Effector CD8-positive, alpha-beta T cell (primary cell): ENCODE measurements around the gene GMDS.

Experiments used
- DNase-seq: peaks from one replicate; lab custom pipeline; 2025; lab: John Stamatoyannopoulos, UW

The GMDS gene

DNA sequence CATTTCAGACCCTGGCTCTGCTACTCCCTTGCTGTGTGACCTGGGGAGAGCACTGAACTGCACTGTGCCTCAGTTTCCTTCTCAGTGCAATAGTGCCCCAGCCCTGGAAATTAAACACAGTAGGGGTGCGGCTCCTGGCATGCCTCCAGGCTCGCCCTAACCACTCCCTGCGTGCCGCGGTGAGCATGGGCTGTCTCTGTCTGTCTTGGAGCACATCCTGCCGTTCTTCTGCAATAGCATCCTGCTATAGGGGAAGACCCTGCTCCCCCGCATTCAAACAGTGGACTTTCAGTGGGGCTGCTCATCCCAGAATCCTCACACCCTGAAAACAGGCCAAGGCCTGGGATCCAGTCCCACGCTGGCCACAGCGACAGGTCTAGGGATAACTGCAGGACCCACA, 506.2 kb downstream of the GMDS start:
- DNase-seq: no peak

DNA sequence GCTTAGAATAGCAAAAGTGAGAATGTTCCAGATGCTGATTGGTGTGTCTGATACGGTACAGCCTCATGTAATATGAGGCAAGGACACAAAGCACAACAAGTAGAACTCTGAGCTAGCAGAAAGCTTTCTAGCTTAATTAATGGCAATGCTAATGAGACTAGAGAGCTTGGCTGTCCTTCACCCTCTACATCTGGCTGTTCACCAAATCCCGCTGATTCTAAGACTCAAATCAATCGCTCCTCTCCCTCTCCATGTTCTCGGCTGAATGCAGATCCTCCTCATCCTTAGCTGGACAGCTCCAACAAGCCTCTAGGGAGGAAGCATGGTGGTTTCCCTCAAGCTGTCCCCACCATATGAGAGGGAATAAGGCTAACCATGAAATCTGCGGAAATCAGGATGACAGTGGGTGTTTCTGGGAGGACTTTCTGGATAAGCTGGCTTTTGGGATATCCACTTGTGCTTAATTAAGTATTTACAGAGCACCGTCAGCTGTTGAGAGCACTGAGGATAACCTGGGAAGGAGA, 506.8 kb downstream of the GMDS start:
- DNase-seq: no peak

DNA sequence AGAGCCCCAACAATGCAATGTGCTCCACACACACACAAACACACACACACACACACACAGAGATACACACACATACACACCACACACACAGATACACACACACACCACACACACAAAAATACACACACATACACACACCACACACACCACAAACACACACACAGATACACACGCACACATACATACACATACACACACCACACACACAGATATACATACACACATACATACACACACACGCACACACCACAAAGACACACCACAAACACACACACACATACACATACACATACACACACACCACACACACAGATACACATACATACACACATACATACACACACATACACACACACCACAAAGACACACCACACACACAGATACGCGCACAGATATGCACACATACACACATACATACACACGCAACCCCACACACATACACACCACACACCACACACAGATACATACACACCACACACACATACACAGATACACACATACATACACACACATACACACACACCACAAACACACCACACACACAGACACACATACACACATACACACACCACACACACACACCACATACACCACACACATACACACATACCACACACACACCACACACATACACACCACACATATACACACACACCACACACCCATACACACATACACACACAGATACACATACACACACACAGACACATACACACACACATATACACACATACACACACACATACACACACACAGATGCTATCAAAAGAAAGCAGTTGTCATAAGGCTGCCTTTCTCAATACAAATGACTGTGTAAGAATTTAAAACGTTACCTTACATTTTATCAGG, 507.7 kb downstream of the GMDS start:
- no peak for DNase-seq

DNA sequence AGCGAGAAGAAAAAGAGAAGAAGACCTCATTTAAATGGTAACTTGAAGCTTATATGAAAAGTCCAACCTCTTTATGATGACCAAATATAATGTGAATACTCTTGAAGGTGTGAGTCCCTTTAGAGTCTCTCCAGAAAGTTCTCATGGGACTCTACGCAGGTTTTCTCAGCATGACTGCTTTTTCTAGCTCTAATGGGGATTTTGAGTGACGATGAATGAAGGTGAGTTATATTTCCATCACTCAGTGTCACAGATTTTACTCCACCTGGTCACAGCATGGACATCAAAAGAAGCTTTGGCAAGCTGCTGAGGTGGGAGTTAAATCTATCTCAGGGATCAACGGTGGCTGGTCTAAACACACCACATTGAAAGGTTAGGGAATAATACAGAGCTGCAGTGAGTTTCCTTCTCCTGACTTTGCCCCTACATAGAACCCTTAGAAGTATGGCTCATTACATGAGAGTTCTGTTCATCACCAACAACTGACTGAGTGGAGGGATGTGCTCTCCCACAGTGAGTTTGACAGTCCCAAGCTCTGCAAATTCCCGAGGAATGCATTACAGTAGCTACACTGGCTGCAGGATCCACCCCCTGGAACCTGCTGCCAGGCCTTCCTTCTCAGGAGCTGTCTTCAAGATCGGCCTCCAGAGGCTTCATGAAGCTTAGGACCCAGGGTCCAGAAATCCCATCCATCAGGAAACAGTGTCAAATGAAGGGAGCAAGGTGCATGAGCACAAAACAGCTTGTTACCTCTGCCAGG, 508.9 kb downstream of the GMDS start:
- DNase-seq: no peak

DNA sequence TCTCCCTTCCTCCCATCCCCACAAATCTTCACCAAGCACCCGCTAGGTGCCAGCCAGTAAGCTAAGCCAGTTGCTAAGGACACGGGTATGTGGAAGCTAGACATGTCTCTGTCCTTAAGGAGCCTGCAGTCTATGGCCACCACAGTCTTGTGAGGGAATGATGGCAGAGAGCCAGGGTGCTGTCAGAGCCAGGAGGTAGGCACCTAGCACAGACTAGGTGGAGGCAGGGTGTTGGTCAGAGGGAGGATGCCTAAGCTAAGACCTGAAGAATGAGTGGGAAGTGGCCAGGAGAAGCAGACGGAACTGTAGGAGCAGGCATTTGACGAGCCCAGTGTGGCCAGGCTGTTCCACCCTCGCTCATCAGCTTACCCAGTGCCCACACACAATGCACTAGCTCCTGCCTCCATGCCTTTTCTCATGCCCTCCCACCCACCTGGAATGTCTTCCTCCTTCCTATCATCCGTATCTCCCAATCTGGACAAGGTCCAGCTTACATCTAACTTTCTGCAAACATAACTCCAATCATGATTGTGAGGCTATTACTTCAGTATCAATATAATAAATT, 510.1 kb downstream of the GMDS start:
- no peak for DNase-seq

DNA sequence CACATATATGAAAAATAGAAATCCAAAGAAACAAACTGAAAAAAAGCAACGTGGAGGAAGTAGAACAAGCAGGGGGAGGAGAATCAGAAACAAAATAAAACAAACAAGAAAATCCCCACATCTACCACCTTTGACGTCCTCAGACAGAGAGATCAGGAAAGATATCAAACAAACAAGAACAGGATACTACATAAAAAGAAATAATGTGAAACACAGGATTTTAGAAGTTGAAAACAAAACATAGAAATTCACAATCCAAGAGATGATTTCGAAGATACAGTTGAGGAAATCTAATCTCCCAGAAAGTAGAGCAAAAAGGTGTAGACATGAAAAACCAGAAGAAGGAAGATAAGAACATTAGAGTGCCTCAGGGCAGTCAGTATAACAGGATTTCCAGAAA, 514.5 kb downstream of the GMDS start:
- no peak for DNase-seq

DNA sequence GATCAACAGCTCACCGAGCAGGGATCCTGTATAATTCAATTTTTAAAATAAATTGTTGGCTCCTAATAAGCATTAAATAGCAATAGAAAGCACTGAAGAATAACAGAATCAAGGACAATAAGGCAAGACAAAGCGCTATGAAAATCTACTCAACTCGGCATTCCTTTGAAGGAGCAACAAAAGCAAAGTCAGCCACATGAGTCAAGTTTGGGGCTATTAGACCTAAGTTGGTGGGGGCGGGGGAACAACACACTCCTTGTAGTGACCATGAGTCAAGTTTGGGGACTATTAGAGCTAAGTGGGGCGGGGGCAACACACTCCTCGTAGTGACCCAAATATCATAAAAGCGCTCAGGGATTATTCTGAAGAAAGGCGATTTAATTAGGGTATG, 515.7 kb downstream of the GMDS start:
- no peak for DNase-seq

DNA sequence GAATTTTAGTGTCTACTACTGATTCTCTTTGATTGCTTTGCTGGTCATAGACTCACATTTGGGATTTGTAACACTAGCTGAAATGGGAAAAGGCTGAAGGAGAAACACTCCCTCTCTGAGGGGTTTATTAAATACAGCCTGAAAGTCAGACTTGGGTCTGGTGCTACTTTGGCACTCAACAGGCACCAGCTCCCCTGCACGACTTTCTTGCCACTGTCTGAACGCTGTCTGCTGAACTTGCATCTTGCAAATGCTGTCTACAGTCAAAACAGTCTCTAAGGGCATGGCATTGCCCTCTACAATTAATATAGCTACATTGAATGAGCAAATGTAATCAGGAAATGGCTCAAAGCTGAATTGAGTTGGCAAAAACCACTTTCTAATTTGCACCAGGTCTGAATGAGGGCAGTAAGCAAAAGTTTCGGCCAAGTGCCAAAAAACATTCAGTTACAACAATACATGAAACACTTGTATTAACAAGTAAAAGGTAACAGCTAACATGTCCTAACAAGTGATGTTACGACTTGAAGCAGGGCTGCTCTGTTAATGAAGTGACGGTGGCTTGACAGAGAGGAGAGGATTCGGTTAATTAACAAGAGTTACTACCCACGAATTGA, 516.2 kb downstream of the GMDS start:
- no peak for DNase-seq

DNA sequence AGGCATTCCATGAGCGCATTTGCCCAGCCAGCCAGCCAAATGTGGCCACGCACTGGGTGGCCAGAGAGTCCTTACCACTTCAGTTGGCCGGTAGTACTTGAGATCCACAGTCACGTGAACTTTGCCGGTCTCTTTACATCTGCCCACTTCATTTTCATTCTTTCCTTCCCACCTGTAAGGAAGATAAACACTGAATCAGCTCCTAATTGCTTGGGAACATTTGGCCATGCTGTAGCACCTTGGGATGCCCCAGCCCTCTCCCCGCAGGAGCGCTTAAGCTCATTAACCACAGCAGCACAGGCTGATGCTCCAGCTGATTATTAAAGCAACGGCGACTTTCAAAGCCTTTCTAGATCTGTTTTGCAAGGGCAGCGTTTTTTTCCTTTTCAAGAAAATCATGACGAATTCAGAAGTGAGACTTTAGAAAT, 519.0 kb downstream of the GMDS start:
- DNase-seq: no peak

DNA sequence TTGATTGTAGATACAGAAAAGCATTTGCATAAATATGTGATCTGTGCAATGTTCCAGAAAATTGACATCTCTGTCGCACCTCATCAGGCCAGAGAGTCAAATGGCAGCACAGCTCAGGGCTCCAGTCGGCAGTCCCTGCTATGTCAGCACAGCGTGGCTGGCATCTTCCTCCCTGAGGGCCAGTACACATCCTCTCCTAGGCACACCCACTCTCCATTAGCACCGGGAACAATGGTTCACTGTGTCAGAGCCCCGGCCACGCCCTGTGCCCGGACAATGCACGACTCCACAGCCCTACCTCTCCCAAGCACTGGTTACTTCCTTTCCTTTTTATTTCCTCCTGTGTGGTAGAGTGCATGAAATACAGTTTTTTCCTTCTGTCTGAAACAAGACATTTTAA, 520.8 kb downstream of the GMDS start:
- DNase-seq: no peak

DNA sequence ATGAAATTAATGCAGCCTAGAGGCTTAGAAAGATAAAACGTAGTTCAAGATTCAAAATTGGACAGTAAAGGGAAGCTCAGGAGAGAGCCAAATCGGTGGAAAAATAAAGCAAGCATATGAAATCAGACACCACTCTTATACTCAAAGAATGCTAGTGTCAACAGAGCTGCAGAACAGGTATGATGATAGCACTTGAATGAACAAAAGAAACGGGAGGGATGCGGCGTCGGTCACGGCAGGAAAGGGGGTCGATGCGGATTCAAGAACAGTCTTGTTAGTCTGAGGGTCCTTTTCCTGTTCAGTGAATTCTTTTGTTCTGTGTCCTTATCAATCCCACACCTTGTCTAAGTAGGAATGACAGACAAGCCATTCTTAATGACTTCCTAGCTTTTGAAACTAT, 521.3 kb downstream of the GMDS start:
- no peak for DNase-seq

DNA sequence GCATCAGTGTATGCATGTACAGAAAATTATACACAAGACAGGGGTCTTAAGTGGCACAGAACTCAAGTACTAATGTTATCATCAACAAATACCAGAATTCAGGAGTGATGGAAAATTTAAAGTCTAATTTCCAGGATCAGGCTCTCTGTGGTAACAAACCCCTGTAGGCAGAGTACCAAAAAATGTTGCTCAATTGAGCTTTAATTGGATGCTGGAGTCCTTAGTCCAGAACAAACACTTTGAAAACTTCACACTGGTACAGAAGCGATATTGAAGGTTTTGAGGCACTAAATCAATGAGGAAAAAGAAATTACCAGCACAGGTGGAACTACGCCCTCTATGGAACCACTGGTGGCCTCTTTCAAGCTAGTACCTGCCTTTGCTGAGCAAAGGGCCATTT, 522.6 kb downstream of the GMDS start:
- DNase-seq: no peak

DNA sequence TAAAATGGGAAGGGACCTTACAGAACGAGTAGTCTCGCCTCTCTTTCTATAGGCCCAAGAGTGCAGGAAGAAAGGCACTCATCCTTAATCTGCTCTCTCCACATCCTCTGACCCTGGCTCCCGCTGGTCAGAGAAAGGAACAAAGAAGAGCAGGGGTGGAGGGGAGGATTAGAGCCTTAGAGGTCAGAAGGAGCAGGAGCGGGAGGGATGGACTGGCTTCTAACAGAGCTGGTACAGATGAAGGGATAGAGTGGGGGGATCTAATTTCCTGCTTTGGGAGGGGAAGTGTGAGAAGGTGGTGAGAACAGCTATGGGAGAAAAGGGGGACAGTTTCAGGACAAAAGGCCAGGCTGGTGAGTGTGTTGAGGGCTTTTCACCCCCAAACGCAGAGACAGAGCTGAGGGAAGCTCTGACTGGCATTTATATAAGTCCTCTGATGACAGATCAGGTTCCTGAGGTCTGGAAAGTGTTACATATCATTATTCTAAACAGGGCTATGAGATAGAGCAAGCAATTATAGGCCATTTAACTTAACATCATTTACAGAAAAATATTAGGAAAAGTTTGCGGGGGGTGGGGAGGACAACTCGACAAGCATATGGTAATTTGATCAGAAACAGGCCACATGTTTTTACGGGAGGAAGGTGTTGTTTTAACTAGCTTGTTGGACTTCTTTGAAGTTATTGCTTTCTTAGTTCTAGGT, 524.6 kb downstream of the GMDS start:
- no peak for DNase-seq

DNA sequence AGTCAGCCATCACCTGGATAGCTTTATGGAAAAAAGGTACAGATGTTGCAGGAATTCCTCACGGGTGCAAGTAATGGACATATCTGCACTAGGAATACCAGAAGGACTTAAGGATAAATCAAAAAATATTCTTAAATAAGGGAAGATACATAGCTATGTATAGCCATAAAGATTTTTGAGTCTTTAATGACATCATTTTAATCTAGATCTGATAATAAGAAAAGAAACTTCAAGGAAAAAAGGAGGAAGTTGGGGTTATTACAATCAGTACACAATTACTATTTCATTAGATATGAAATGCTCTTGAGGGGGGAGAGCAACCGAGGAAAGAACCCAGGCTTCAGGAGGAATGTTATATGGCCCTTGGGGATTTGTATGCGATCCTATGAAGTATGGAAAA, 525.5 kb downstream of the GMDS start:
- DNase-seq: no peak

DNA sequence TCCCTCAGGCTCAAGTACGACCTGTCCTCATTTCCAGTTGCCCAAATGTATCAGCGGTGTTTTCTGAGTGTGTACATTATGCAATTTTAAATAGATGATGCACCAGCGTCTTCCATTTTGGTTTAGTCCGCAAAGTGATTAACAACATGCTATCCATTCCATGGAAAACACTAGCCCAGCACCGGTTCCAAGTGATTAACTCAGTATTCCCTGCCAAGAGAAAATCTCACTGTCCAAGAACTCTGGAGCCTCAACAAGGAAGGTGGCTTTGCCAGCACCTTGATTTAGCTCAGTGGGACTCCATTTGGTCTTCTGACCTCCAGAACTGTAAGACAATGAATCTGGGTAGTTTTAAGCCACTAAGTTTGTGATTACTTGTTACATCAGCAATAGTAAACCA, 528.5 kb downstream of the GMDS start:
- no peak for DNase-seq

DNA sequence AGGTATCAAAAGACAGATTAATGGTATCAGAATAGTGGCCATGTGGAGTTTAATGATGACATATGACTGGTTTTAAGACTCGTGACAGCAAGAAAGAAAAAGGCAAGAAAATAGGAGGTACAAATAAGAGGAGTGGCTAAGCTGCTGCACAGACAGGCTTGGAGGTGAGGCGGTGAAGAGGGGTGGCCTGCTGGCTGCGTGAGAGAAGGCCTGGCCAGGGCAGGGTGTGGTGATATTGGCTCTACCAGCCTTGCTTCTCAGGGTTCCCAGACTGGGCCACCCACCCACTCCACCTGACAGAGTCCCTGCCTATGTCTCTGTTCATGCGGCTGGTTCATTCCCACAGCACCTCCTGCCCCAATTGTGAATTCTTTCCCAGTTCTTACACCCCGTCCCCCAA, 529.0 kb downstream of the GMDS start:
- no peak for DNase-seq

DNA sequence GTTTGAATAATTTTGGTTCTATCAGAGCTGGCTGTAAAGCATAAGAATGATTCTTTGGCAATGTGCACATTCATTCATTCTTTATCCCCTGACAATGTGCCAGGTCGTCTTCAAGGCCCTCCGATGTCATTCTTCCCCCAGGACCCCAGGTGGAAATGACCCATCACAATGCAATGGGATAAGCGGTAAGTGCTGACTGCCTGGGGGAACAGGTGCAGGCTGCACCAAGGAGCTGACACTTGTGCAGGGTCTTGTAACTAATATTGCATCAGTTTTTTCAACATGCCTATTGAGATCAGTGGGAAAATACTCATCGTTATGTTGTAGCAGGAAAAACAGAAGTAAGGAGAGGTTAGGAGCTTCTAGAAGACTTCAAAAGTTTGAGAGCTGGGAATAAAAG, 530.1 kb downstream of the GMDS start:
- DNase-seq: no peak

DNA sequence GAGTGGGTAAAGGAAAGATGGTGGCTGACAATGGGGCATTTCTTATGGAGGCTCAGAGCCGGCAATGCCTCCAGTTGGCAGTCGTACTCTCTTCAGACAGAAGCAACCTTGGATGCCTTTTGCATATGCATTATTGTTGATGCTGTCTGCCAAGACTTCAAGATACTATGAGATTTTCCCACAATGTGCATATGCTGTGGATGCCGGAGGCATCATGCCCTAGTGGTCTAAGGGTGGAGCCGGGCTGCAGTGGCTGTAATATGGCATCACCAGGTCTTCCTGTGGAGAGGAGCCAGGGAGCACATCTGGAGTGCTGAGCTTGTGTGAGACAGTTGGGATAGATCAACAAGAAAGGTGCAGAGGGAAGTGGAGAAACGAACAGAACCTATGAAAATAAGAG, 530.8 kb downstream of the GMDS start:
- DNase-seq: no peak

DNA sequence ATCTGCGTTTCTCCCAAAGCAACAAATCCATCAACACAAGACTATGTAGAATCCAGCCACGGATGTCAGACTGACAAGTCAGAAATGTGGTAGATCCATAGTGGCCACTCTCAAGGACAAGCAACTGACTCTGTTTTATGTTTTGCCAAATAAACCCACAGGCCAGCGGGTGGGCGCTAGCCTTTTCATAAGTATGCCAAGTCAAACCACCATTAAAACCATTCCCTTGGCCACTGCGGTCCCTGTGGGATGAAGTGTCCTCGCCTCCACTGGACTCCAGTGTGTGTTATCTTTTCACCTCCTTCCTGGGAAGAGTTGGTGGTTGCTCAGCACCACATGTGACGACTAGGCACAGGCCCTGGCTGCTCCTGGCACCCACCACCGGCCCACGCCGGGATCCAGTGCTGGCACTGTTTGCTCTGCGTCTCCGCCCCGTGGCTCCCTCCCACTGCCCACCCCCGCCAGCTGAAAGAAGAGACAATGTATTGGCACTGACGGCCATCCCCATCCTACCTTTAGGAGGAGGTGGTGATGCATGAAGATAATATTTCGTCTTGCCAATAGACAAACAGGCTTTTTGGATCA, 532.3 kb downstream of the GMDS start:
- DNase-seq: no peak

DNA sequence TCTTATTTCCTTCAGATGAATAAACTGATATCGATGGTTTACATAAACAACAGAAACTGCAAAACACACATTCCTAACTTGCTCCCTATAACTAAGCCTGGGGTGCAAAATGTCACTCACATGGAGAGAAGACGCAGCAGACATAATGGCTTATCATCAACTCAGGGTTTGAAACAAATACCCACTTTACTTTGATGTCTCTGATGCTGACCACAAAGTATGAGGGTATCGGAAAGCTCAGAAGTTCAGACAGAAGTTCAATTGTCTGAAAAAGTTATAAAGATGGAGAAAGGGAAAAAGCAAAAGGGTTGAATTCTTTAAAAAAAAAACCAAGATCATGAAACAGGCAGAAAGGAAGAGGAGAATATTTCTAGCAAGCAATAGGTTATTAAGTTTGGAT, 533.0 kb downstream of the GMDS start:
- DNase-seq: no peak

DNA sequence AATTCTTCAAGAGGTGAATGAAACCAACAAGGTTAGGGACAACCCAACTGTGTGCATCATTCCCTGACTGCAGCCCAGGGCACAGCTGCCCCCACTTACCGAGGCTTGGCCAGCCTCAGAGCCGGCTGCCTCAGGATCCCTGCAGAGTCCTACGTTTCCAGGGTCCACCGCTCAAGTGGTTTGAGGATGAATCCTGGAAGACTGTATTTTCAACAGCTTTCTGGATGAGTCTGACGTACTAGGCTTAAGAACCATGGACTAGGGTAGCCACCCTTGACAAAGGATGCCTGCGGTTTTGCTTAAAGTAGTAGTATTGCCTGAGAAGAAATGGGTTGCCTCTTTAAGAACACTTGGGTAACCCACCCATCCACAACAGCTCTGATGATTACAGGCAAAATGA, 534.3 kb downstream of the GMDS start:
- DNase-seq: no peak
